Caki2 (cell line): ENCODE results near the gene FHOD1. TPM values are rescaled to one million over a fixed set of nuclear protein-coding genes. Genes with fewer than 3 reads are reported as not detected.

Experiments used
- DNase-seq: peaks from one replicate; pipeline ENCODE4 v3.0.0-alpha.2; 2015; ENCODE audit warnings: low read depth
- in situ Hi-C: cut with HindIII; loops from 2 replicates; pipeline ENCODE4 v1.10.0; 2016; ENCODE audit warnings: low sequenced_read_pairs, low pct_unique_long_range_greater_than_20kb, mixed read lengths
- total RNA-seq: library from RNA; depleted of rRNA; stranded (reverse); fragments of >200 nt; shearing (Covaris generic); gene quantifications from 2 replicates; pipeline ENCODE4 v1.2.3, GENCODE V29; 2014; ENCODE audit warnings: low replicate concordance

Gene FHOD1
- total RNA-seq, 1 experiment from 2014 or later = 6.2 TPM

DNA sequence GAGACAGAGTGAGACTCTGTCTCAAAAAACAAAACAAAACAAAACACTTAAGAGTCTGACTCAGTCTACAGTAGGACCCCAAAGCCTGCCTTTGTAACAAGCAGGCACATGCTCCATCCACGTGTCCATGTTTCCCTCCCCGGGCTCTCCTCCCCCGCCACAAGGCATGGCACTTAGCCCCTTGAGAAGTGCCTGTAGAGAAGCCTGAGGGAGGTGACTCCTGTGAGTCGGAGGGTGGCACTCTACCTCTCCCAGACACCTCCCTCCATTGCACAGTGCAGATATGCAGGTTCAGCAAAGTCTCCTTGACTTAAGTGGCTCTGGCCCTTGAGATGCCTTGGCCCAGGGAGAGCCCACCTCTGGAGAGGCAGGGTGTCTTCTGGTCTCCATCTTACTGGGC, 6.8 kb downstream of the FHOD1 start:
- in situ Hi-C loops = no loop called here
- DNase-seq = peak; percentile 19

DNA sequence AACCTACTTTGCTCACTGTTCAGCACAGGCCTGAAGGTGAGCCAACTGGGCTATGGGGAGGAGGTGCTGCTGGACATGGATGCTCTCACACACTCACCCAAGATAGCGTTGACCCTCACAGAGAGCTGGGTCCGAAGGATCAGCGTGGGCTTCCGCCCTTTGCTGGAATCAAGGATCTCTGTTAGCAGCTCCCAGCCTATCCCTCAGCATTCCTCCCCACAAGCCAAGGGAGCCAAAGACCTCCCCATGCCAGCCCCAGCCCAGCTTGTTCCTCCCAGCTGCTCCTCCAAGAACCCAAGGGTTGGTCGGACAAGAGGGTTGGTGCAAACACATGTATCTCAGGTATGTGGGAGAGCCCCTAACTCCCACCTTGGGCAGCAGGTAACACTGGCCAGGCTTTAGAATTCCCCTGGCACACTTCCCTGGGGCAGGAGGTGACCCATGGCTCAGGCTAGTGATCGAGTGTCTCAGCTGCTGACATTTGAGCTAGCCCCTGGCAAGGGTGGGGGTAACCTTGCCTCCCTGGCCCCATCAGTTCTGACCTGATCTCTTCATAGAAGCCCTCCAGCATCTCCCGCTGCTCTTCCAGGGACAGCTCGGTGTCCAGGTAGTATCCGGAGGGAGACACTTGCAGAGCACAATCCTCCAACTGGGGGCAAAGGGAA, 8.3 kb downstream of the FHOD1 start:
- in situ Hi-C loops = no loop called here
- no peak for DNase-seq

DNA sequence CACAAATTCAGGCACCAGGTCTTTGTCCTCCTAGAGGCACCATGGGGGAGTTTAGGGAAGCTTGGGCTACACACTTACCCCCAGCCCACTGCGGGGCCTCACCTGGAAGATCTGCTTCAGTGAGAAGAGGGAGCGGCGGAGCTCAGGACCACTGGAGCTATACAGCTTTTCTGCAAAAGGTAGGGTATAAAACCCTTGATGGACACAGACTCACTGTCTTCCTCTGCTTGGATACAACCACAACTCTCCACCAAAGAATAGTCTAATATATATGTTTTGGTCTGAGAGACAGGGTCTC, 9.1 kb downstream of the FHOD1 start:
- DNase-seq = no peak
- in situ Hi-C loops = no loop called here

DNA sequence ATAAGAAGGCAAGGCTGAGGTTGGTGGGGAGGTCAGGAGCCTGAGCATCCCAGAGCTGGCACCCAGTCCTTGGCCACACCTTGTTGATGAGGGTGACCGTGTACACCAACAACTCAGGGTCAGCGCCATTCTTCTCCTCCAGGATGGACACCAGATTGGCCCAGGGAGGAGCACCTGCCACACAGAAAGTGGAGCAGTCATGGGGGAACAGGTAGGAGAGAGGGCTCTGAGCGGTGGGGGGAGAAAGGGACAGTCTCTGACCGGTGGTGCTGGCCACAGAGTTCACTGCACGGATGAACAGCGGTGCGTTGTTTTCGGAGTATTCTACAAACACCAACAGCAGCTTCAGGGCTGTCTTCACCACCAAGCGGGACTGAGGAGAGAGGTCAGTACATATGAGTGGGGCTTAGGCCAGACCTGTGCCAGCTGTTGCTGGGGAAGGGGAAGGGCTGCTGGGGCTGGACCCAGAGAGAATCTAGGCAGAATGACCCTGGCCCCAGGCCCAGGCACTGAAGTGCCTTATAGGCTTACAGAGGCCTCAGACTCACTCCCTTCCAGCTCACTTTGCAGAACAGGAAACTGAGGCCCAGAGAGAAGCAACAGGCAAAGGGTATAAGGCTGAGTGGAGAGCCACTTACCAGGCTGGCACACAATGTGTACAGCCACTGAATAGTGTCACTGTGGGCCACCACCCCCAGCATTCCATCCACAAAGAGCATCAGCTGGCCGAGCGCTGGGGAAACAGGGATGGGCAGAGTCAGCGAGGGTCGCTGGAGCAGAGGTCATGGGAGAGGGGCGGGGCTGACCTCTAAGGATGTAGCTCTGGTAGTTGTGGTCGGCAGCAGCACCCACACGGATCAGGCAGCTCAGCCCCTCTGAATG, 9.6 kb downstream of the FHOD1 start:
- in situ Hi-C loops = no loop called here
- DNase-seq = no peak

DNA sequence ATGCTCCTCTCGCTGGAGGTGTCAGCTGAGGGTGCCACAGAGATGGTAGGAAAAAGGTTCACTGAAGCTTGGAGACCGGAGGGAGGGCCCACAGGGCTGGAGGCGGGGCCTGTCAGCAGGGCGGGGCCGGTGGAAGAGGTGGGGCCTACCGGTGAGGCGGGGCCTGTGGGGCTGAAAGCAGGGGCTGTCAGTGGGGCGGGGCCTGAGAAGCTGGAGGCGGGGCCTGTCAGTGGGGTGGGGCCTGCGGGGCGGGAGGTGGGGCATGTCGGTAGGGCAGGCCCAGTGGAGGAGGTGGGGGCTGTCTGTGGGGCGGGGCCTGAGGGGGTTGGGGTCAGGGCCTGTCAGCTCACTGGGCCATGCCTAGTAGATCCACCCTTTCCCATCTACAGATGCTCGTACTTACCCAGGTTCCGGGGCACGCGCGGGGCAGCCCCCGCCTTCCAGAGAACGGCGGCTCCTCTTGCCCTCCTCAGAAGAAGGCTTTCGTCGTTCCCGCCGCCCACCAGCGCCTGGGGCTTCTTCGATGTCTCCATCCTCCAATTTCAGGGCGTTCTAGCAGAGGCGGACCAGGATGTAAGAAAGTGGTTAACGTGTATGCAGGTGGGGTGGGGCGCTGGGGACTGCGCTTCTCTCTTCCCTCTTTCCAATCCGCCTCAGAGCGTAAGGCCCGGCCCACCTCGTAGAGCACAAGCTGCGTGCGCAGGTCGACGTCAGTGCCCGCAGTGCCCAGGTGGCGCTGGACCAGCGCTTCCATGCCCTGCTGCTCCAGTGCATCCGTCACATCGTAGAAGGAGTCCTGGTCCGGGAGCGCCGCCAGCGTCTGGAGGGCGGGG, 10.5 kb downstream of the FHOD1 start:
- in situ Hi-C loops = no loop called here
- peak; percentile 67 for DNase-seq

DNA sequence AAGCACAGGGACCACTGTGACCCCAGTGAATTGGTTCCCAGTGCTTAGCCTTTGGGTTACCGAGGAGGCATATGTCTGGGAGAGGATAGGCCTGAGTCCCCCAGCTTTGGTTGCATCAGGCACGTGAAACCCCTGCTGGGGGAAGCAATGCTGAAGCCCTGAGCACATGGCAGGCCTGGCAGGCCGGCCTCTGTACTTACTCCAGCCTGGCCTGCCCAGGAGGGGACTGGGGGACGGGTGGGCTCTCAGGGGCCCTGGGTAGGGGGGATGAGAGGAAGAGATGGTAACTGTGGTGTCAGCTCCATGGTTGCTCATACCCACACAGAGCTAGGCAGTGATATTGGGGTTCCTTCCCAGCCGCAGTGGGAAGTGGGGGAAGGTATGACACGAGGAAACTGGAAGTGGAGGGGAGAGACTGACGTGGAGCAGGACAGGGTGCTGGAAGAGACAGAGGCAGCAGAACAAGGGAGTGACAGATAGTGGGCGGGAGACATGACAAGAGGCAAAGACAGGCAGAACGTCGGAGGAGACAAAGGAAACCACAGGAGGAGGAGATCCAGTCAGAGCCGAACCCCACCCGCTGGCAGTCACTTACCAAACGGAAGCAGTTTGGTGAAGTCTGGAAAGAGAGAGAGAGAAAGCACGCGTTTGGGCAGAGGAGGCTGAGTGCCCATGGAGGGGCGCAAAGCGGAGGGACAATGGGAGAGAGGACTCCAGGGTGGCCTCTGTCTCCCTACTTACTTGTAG, 11.3 kb downstream of the FHOD1 start:
- in situ Hi-C loops = no loop called here
- no peak for DNase-seq

- no peak for DNase-seq
- in situ Hi-C loops = no loop called here
Measured at GRCh38 chr16:67234180-67234597, 13.1 kb downstream of the FHOD1 start.

DNA sequence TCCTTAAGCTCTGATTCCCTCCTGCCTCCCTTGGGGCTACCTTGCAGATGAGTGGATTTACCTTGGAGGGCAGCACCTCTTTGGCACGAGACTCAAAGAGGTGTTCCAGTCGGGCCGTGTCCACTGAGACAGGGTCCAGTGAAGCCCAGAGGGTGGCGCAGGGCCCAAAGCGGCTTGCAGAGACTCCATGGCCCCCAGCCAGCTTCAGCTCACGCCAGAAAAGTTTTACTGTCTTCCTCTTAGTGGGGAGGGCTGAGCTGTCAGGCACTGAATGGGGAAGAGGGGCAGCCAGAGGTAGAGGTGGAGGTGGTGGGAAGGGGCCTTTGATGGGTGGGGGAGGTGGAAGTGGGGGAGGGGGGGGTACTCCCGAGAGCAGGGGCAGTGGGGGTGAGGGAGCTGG, 13.7 kb downstream of the FHOD1 start:
- in situ Hi-C loops = no loop called here

DNA sequence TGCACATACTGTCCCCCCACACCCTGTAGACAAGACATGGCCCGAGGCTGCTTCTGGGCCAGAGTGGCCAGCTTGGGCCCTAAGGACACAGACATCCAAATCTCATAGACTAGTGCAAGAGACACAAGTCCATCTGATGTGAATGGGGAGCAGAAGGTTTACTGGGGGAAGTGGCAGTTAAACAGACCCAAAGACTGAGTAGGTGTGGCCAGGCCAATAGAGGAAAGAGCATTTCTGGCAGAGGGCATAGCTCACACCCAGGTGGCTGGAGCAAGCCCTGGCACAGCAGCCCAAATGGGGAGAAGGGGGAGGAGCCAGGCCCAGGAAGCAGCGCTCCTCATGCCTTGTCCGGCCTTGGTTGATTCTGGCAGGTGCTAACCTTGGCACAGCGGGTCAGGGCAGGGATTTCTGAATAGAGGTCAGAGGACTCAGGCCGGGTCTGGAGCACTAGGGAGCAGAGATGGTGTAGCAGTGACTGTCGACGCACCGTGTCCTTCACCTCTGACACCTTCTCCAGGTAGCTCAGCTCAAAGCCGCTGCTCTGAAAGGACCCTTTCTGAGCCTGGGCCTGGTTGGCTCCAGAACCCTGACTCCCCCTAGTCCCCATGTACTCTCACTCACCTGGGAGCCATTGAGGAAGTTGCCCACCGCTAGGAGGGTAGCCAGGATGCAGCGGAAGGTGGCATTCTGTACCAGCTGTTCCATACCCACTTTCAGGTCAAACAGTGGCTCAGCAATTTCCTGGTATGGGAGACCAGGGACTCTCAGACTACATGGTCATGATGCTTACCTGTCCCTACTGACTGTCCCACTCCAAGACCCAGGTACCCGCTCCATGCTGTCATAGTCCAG, 16.2 kb downstream of the FHOD1 start:
- DNase-seq = no peak
- in situ Hi-C loops = no loop called here

More for the DNA sequence above, 13.7 kb downstream of the FHOD1 start:
- no peak for DNase-seq

DNA sequence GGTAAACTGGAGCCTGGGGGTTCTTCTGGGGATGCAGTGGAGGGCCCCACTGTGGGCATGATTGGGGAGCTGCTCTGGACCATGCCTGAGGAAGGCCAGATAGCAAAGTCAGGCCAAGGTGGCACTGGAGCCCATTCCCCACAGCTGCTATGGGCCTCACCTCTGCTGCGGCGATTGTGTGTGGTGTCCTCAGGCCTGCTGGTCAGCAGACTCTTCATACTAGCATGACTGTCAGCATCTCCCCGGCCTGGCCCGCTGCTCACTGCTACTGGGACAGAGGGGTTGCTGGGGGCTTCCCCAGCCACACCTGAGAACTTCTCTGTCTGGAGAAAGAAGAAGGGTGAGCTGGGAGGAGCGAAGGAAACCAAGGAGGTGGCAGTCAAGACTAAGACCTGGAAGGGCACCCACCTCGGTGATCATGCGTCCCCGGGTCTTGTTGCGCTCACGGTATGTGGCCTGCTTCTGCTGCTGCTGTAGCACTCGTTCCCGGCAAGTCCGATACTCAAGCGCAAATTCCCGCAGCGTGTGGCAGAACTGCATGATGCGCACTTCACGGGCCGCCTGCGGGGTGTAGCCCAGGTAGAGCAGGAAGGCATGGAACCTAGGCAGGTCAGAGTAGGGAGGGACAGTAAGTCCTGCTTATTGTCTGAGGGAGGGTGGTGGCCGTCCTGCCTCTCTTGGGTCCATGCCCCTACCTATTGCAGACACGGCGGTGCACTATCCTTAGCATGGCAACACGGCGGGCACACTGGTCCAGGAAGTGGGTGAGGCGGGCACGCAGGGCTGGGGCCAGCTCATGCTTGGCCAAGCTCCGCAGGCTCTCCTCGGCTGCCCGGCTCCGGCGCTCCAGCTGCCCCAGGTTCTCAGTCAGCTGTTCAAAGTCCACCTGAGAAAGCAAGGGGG, 17.1 kb downstream of the FHOD1 start:
- DNase-seq = no peak
- in situ Hi-C loops = no loop called here

- no peak for DNase-seq
- in situ Hi-C loops = no loop called here
Measured at GRCh38 chr16:67228905-67229304, 18.4 kb downstream of the FHOD1 start.

GRCh38 chr16:67228034-67228785, 19.1 kb downstream of the FHOD1 start:
- in situ Hi-C loops = no loop called here
- DNase-seq = no peak

GRCh38 chr16:67227567-67227921, 19.7 kb downstream of the FHOD1 start:
- DNase-seq = no peak
- in situ Hi-C loops = no loop called here

DNA sequence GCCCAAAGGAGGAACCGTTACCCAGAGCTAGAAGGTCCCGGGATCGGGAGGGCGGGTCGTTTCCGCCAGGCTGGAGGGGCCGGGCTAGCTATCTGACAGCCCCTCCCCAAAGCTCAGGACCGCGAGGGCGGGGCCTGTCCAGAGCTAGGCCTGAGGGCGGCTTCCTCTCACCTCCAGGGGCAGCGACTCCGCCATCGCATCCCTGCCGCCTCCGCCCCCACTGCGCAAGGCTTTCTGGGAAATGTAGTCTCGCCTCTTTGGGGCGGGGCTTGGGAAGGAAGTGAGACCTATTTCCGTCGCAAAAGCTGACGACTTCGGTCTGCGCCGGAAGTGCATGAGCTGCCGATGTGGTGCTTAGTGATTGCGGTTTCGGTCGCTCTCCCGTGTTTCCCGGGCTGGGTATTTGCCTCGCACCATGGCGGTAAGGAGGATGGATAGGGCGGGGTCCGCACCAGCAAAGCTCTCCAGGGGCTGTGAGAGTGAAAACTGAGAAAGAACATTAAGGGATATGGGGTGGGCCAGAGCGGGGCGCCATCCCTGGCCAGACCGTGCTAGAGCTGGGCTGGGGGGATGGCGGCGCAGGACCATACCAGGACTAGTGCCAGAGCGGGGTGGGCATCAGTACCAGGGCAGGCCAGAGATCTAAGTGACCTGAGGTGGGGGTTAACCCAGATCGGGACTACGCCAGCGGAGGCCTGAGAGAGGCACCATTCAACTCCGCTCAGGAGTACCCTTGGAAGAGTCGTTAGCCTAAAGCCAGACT, 20.3 kb downstream of the FHOD1 start, which contains the start of gene TMEM208:
TMEM208 (plus strand) TSS at position 327 of the 763 bp plus-strand sequence; CDS start at position 416, 89 bp downstream.
- DNase-seq = peak; percentile 98
- in situ Hi-C loops = no loop called here

DNA sequence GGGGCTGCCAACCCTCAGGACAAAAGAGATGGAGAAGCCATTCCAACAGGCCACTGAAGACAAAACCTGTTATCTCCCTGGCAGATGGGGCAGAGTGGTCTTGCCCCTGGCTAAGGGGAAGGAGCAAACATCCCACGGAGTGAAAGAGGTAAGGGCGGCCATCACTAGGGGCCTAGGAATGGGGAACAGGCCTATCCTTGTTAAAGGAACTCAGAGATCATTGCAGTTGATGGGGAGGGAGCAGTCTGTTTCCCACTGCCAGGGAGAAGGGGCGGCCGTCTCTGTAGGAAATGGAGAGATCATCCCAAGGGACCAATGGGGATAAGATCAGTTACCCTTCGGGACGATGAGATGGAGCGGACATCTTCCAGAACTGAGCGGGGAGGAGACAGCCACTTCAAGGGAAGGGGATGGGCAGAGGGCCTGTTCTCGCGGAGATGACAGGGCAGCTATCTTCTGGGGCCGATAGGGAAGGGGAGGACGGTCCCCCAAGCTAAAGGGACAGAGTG, 20.9 kb downstream of the FHOD1 start:
- DNase-seq = no peak
- in situ Hi-C loops = no loop called here
